Activated naive CD4-positive, alpha-beta T cell treated with anti-CD3 and anti-CD28 coated beads, Interleukin-2, amount 50 U/mL, for 72 hours (primary cell): ENCODE measurements around the gene PACSIN2. TPM values are rescaled to one million over a fixed set of nuclear protein-coding genes. Genes with fewer than 3 reads are reported as not detected.

Source experiments
- ATAC-seq, 2 donors: fragments of 150-1000 bp; cut with Tn5 transposase; 2 replicates each; pipeline ENCODE4 v1.10.0; 2021; ENCODE audit warnings: mild to moderate bottlenecking in 2 of 2, moderate library complexity in 2 of 2
- DNase-seq, 2 donors: peaks; one replicate each; pipeline ENCODE4 v3.0.0; 2021 to 2022; ENCODE audit warnings: low spot score in 2 of 2
- H3K27ac Mint-ChIP-seq, 2 donors: one replicate each; pipeline ENCODE4 v1.8.0; 2022; ENCODE audit warnings: mild to moderate bottlenecking in 2 of 2, mixed read lengths in 2 of 2
- H3K36me3 Mint-ChIP-seq, 2 donors: one replicate each; pipeline ENCODE4 v1.8.0; 2022; ENCODE audit warnings: mixed read lengths in 2 of 2
- H3K9me3 Mint-ChIP-seq, 2 donors: one replicate each; pipeline ENCODE4 v1.8.0; 2022; ENCODE audit warnings: mixed read lengths in 2 of 2
- total RNA-seq, 2 donors: library from RNA; stranded (reverse); gene quantifications; one replicate each; pipeline ENCODE4 v1.2.3, GENCODE V29; 2022

Gene PACSIN2
- total RNA-seq, 2 donors from 2014 or later = 25.6 to 28.2 TPM

GRCh38 chr22:42881982-42882656, 132.8 kb downstream of the PACSIN2 start:
- H3K27ac Mint-ChIP-seq = no peak overlapping the region

DNA sequence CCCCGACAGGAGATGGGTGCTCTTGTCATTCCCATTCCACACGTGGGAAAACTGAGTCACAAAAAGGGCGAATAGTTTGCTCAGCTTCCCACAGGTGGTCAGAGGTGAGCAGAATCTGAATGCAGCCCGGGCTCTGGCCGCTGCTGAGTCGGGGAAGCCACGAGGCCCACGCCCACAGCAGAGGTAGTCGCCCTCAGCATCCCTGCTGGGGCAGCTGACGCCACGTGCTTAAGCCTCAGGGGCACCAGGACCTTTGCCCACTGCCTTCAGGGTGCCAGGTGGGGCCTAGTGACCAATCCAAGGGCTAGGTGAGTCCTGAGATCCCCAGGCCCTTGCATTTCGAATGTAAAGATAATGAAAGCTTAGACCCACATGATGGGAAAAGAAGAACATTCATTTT, 133.7 kb downstream of the PACSIN2 start:
- no peaks in the 10 kb centered on the region for H3K36me3 Mint-ChIP-seq
- ATAC-seq (no peak), DNase-seq (no peak)
- no peak overlapping the region for H3K27ac Mint-ChIP-seq
- no peaks in the 10 kb centered on the region for H3K9me3 Mint-ChIP-seq

More at GRCh38 chr22:42881982-42882656, 132.8 kb downstream of the PACSIN2 start:
- DNase-seq (no peak), ATAC-seq (no peak)
- Mint-ChIP-seq H3K9me3 (no peaks in the 10 kb centered on the region), H3K36me3 (no peaks in the 10 kb centered on the region)

- H3K27ac Mint-ChIP-seq = no peak overlapping the region
- ATAC-seq = no peak
- no peaks in the 10 kb centered on the region for H3K9me3 Mint-ChIP-seq
- DNase-seq = no peak
- no peaks in the 10 kb centered on the region for H3K36me3 Mint-ChIP-seq
Measured at GRCh38 chr22:42880815-42881214, 134.1 kb downstream of the PACSIN2 start.

DNA sequence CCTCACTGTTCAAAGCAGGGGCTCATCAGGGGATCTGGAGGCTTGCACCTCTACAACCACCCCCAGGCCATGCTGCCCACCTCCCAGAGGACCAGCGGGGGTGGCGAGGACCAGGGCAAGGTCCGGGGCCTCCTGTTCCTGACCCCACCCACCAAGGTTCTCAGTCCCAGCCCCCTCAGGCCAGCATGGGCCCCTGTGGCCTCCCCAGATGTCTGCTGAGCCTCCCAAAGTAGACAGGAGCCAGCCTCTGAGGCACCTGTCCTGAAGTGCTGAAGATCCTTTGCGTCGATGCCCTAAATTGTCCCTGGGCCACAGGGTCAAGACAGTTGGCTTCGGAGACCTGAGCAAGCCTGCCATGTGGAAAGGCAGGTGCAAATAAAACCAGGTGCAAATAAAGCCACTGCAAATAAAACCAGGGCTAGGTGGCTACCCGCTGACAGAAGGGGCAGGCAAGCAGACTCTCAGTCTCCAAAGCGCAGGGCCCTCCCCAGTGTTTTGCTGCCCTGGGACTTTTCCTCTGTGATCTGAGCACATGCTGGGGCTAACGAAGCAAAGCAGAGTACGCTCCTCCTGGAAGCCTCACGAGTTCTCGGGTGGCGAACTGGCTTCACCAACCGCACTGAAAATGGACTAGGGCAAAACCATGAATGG, 135.5 kb downstream of the PACSIN2 start:
- DNase-seq = no peak
- peak overlapping the region in 1 of 2 donors; percentile 89 for H3K27ac Mint-ChIP-seq
- ATAC-seq = no peak
- H3K36me3 Mint-ChIP-seq = no peaks in the 10 kb centered on the region
- no peaks in the 10 kb centered on the region for H3K9me3 Mint-ChIP-seq

DNA sequence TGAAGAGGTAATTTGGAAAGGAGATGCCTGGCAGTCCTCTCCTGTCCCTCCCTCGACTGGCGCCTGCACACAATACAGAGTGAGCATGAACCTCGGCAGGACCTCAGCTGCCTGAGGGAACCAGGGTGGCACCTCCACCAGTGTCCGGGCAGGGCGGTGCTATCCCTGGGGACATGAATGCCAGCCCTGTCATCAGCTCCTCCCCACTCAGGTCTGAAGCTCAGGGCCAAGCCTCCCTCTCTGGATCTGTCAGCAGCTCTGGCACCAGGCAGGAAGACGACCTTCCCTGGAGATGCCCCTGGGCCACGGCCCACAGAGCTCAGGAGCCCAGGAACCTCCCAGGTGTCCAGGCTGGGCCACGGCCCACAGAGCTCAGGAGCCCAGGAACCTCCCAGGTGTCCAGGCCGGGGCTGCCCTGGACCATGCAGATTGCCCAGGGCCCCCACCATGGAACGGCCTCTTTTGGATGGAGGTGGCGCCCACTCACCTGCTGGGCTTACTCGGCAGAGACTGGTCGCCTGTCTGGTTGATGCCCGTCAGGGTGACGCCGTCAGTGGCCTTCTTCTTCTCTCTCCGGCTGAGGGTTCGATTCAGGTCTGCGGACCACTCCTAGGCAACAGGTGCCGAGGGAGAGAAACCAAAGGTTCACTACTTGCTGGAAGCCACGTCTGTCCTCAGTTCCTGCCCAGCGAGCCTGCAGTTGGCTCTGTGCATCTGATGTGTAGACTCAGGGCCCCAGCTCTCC, 136.2 kb downstream of the PACSIN2 start:
- H3K9me3 Mint-ChIP-seq = no peaks in the 10 kb centered on the region
- no peak for ATAC-seq
- peak overlapping the region; percentile 44 to 77 for H3K27ac Mint-ChIP-seq
- no peaks in the 10 kb centered on the region for H3K36me3 Mint-ChIP-seq
- no peak for DNase-seq

DNA sequence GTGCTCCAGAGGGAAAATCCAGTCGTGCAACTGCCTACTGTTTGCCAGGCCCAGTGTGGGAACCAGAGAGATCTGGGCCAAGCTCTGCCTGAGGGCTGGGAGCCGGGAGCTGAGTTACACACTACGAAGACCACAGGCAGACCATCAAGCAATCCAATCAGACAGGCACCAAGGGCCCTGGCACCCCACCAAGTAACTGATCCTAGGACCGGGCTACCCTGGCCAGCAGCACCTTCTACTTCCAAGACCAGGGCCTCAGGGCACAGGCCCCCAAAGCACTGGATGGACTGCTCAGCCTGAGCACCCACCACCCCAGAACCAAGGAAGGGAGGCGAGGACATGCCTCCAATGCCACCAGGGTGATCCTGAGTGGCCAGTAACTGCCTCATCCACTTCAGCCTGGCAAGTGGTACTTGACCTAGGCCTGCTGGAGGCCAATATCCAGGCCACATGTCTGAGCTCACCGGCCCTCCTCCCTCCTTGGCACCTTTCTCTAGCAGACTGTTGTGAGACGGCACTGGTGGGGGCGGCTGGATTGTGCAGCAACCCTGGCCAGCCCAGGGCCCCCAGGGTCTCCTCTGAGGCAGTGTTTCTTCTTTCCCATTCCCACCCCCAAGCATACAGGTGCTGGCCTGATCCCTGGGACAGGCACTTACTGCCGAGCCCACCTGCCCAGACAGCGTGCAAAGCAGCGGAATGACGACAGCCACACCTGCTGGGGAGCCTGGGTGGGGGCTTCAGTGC, 137.2 kb downstream of the PACSIN2 start:
- no peak overlapping the region for H3K27ac Mint-ChIP-seq
- no peak for DNase-seq
- H3K9me3 Mint-ChIP-seq = no peaks in the 10 kb centered on the region
- ATAC-seq = no peak
- H3K36me3 Mint-ChIP-seq = no peaks in the 10 kb centered on the region

DNA sequence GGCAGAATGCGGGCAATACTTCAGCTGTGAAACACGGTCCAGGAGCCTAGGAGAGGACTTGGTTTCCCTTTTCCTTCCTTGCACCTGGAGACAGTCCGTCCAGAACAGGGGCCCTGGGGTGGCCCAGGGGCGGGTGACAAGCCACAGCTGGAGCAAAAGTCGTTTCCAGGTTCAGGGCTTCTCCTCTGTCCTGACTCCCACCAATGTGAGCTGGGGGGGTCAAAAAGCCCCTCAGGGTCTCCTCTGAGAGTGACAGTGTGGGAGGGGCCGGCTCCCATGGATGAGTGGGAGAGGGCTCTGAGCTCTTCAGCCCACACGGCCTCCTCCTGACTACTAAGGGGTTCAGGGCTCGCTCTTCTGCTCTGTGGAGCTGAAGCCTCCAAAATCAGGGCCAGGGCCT, 137.8 kb downstream of the PACSIN2 start:
- no peak overlapping the region for H3K27ac Mint-ChIP-seq
- DNase-seq (no peak), ATAC-seq (no peak)
- H3K36me3 Mint-ChIP-seq = no peaks in the 10 kb centered on the region
- no peaks in the 10 kb centered on the region for H3K9me3 Mint-ChIP-seq

GRCh38 chr22:42876041-42876440, 138.9 kb downstream of the PACSIN2 start:
- no peak for ATAC-seq
- Mint-ChIP-seq H3K9me3 (no peaks in the 10 kb centered on the region), H3K27ac (no peak overlapping the region), H3K36me3 (no peaks in the 10 kb centered on the region)
- DNase-seq = no peak

GRCh38 chr22:42874010-42874409, 140.9 kb downstream of the PACSIN2 start:
- ATAC-seq (no peak), DNase-seq (no peak)
- no peaks in the 10 kb centered on the region for H3K9me3 Mint-ChIP-seq
- H3K36me3 Mint-ChIP-seq = no peaks in the 10 kb centered on the region
- peak overlapping the region in 1 of 2 donors; percentile 36 for H3K27ac Mint-ChIP-seq

DNA sequence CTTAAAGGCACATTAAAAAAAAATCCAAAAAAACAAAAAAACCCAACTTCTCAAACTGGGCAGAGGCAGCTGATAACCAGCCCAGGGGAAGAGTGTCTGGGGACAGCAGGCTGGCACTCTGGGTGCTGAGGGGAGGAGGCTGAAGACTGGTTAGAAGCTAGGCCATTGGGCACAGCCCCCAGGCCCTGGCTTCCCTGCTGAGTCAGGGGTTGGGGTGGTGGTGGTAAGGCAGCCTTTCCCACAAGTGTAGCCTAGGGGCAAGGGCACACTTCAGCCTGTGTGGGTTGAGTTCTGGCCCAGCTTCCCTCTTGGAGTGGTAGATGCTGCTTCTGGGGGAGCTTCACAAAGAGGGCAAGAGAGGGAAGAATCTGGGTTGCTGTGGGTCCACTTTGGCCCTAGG, 141.6 kb downstream of the PACSIN2 start:
- Mint-ChIP-seq H3K27ac (peak overlapping the region; percentile 48 to 55), H3K9me3 (no peaks in the 10 kb centered on the region), H3K36me3 (no peaks in the 10 kb centered on the region)
- DNase-seq (no peak), ATAC-seq (no peak)

DNA sequence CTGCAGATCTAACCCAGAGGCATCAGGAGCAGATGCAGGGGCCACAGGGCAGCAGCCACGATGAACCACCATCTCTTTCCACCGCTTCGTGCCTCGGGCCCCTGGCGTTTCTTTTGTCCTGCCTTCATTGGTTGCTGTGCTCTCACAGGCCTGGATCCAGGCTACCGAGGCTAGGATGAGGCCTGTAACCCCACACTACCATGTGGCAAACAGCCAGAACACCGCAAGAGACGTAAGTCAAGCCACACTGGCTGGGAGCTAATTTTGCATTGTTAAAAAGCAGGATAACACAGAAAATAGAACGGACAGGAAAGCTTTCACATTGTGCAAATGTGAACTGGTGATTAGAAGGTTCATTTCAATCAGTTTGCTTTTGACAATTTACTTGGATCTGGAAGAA, 142.1 kb downstream of the PACSIN2 start:
- Mint-ChIP-seq H3K27ac (peak overlapping the region in 1 of 2 donors; percentile 48), H3K9me3 (no peaks in the 10 kb centered on the region), H3K36me3 (no peaks in the 10 kb centered on the region)
- DNase-seq (no peak), ATAC-seq (no peak)

DNA sequence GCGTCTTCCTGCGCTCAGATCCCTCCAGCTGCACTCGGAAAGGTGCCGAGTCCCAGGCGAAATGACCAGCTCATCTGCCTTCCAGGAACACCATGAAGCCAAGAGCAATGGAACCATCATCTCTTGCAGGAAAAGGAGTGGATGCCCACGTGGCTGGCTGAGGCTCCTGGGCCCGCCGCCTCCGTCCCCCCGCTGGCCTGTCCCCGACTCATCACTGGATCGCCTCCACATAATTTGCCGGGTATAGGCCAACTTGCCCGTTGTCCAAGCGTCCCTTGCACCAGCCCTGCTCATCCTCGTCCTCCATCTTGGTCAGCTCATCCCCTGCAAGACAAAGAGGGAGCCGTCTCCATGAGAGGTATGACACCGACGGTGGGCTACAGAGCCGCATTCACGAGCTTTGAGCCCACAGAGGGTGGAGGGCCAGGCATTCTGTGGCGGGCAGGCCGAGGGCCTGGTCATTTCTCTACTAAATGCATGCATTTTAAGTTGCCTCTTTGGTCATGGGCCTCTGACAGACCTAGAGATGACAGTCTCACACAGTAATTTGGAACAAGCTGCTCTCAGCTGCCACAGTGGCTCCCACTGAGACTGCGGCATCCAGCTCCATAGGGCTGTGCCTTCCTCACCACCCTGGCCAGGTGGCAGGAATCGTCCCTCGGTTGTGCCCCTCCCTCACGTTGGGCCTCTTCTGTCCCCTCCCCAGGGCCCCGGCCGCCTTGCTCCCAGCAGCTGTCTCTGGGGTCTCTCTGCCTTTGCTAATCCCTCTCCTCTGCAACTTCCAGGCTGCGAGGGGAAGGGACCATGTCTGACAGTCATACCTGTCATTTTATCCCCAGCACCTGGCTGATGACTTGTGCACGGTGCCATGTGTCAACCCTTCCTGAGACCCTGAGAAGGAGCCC, 143.6 kb downstream of the PACSIN2 start:
- DNase-seq (no peak), ATAC-seq (no peak)
- Mint-ChIP-seq H3K27ac (peak overlapping the region; percentile 43 to 57), H3K36me3 (no peaks in the 10 kb centered on the region), H3K9me3 (no peaks in the 10 kb centered on the region)

DNA sequence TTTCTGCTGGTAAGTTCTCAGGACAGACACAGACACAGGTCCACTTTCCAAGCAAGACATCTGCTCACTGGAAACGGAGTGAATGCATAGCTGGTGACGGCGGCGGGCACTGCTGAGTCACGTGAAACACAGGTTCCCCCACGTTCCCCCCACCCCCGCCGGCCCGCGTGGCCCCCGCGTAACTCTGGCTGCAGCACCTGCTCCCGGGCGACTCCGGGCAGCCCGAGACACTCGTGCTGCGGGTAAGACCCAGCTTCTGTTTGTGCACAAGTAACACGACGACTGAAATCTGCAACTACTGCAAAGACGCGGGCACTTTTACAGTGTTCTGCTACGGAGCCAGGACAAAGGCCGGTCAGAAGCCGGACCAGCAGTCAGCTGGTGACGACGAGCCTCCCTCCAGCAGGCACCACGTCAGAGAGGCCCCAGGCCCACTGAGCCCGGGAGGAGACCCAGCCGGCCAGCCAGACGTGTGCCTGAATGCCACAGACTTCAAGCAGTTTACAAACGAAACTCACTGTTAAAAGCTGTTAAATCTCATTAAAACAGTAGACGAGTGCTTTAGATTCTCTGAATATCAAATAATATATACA, 145.0 kb downstream of the PACSIN2 start:
- peaks cover 0 to 9% of the 10 kb centered on the region in 2 donors for H3K36me3 Mint-ChIP-seq
- DNase-seq (no peak), ATAC-seq (no peak)
- H3K9me3 Mint-ChIP-seq = peaks cover 0 to 2% of the 10 kb centered on the region in 2 donors
- H3K27ac Mint-ChIP-seq = no peak overlapping the region

GRCh38 chr22:42869463-42869862, 145.5 kb downstream of the PACSIN2 start:
- DNase-seq = no peak
- no peak for ATAC-seq
- peaks cover 0 to 6% of the 10 kb centered on the region in 2 donors for H3K9me3 Mint-ChIP-seq
- no peak overlapping the region for H3K27ac Mint-ChIP-seq
- peaks cover 0 to 14% of the 10 kb centered on the region in 2 donors for H3K36me3 Mint-ChIP-seq

DNA sequence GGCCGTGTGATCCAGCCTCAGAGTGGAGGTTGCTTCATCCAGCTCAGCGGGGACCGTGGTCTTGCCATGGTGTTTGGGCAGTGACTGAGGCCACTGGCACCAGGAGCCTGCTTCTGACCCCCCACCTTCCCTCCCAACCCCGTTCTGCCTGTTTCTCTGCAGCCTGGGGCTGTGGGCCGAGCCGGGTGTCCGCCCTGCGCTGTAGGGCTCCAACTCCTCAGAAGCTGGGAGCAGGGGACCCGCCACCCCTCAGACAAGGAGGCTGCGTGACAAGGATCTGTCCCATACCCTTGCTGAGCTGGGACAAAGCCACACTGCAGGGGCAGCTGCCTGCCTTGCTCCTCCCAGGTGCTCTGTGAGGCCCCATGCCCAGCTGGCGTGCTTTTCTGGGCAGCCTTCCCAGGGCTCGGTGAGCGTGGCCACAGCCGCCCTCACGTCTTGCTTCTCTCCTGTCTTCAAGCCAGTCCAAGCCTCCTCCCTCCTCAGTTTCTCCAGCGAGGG, 146.1 kb downstream of the PACSIN2 start:
- no peak for DNase-seq
- H3K27ac Mint-ChIP-seq = no peak overlapping the region
- H3K9me3 Mint-ChIP-seq = peaks cover 0 to 7% of the 10 kb centered on the region in 2 donors
- no peak for ATAC-seq
- peaks cover 0 to 16% of the 10 kb centered on the region in 2 donors for H3K36me3 Mint-ChIP-seq
